LNCaP clone FGC (cell line): Measurements from ENCODE around the gene CLEC2B.

ENCODE experiments used
- DNase-seq: peaks from one replicate; pipeline ENCODE4 v3.0.0-alpha.2; 2011; ENCODE audit warnings: low read depth
- H3K4me3 ChIP-seq: 2 replicates; pipeline ENCODE4 v1.5.1; 2011; ENCODE audit warnings: mild to moderate bottlenecking, low read depth, low read length, control low read depth
- TF ChIP-seq, protein P1 (sequence below): IDR thresholded peaks from 2 replicates; pipeline ENCODE4 v1.5.1; 2012; ENCODE audit warnings: mild to moderate bottlenecking; ENCODE audit not compliant: control insufficient read depth, insufficient read depth; ENCODE audit errors: extremely low read depth

The CLEC2B gene

DNA sequence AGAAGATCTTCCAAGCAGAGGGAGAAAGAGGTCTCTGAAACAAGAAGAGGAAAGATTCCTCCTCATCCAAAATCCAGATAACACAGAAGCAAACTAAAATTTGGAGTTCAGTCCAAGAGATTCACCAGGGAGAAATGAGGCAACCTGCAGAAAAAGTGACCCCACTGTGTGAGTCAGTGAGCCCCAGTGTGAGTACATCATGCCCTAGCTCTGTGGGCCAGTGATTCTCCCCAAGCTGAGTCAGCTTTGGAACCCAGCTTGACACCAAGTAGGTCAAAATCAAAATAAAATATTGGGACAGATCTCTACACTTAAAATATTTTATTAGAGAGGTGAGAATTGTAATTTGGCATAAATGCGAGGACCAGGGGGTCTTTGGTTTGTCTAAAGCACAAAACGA, 17.2 kb downstream of the CLEC2B start:
- TF ChIP-seq, protein P1, sequence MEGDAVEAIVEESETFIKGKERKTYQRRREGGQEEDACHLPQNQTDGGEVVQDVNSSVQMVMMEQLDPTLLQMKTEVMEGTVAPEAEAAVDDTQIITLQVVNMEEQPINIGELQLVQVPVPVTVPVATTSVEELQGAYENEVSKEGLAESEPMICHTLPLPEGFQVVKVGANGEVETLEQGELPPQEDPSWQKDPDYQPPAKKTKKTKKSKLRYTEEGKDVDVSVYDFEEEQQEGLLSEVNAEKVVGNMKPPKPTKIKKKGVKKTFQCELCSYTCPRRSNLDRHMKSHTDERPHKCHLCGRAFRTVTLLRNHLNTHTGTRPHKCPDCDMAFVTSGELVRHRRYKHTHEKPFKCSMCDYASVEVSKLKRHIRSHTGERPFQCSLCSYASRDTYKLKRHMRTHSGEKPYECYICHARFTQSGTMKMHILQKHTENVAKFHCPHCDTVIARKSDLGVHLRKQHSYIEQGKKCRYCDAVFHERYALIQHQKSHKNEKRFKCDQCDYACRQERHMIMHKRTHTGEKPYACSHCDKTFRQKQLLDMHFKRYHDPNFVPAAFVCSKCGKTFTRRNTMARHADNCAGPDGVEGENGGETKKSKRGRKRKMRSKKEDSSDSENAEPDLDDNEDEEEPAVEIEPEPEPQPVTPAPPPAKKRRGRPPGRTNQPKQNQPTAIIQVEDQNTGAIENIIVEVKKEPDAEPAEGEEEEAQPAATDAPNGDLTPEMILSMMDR: no peak
- no peak overlapping the region for H3K4me3 ChIP-seq
- DNase-seq: no peak

DNA sequence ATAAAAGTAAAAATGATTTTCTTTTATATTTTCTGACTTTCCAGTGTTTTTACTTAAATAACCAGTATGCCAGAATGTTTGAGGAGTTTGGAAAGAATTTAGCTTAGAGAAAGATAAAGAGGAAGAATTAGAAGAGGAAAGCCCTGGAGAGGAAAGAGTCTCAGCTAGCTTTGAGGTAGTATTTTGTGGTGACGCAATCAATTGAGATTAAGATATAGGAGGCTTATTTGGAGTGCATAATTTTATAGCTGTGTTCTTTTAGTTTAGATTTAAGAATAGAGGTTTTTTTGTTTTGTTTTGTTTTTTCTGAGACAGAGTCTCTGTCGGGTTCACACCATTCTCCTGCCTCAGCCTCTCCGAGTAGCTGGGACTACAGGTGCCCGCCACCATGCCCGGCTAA, 18.1 kb downstream of the CLEC2B start:
- TF ChIP-seq, protein P1: no peak
- H3K4me3 ChIP-seq: no peak overlapping the region
- no peak for DNase-seq

DNA sequence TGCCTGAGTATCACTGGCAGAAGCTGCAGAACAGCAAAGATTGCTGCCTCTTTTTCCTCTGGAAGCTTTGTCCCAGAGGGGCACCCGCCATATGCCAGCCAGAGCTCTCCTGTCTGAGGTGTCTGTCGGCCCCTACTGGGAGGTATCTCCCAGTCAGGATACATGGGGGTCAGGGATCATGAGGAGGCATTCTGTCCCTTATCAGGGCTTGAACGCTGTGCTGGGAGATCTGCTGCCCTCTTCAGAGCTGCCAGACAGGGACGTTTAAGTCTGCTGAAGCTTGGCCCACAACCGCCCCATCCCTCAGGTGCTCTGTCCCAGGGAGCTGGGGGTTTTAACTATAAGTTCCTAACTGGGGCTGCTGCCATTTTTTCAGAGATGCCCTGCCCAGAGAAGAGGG, 20.3 kb downstream of the CLEC2B start:
- no peak overlapping the region for H3K4me3 ChIP-seq
- DNase-seq: no peak
- TF ChIP-seq, protein P1: no peak

DNA sequence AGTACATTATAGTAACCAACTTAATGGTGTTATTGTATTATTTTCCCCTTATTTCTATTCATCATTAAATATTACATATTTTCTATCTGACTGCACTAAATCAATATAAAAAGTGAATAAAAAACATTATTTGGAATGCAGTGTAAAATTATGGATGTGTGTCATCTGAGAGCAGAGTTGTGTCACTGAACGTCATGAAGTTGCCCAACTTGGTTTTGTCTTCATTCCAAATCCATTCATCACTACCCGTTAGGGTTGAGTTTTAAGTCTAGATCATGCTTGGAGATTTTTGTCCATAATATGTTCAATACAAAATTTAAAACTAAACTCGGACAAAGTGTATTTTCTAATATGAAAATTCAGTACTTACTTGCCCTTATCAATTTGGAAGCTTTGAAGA, 25.7 kb downstream of the CLEC2B start:
- no peak for DNase-seq
- H3K4me3 ChIP-seq: no peak overlapping the region
- TF ChIP-seq, protein P1: no peak

DNA sequence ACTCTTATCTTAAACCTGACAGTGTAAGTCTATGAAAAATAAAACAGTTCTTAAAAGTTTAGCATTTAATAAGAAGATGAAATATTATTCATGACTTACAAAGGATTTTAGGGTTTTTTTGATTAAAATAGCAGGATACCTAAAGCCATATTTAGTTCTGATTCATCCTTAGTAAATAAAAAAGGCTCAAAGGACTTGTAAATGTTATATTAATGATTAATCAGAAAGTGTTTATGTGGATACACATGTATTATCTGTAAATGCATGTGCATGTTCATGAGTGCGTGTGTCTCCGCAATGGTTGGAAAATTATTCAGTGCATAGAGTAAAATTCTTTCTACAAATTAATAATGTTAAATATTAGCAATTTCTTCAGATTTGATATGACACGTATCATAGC, 37.4 kb downstream of the CLEC2B start:
- no peak for DNase-seq
- no peak overlapping the region for H3K4me3 ChIP-seq

DNA sequence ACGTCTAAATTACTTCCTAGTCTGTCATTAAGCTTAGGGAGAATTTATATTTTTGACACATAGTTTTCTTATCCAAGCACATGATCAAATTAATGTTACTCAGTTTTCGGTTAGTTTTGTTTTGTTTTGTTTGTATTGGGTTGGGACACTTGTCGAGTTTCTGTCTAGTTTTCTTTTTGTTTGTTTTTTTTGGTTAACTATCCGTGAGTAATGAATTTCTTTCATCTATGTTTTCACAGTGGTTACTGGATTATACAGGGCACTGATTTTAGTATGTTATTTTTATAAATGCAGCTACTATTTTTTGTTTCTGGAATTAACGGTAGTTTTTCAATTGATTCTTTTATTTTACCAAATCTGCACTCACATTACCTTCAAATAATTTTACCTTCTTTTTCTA, 39.2 kb downstream of the CLEC2B start:
- H3K4me3 ChIP-seq: no peak overlapping the region
- DNase-seq: no peak
- TF ChIP-seq, protein P1: no peak

More for the DNA sequence above, 37.4 kb downstream of the CLEC2B start:
- TF ChIP-seq, protein P1: no peak

DNA sequence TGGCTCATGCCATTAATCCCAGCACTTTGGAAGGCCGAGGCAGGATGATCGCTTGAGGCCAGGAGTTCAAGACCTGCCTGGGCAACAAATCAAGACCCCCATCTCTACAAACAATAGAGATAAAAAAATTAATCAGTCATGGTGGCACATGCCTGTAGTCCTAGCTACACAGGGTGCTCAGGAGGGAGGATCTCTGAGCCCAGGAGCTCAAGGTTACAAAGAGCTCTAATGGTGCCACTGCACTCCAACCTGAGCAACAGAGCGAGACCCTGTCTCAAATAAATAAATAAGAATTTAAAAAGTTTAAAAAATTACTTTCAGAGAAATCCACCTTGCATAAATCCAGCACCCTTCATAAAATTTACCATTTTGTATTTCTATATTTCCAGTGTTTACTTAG, 39.7 kb downstream of the CLEC2B start:
- no peak for DNase-seq
- H3K4me3 ChIP-seq: no peak overlapping the region
- TF ChIP-seq, protein P1: no peak
